Lung (tissue), 12 donors: Measurements from ENCODE around the gene UGT1A8. TPM values are rescaled to one million over a fixed set of nuclear protein-coding genes. Genes with fewer than 3 reads are reported as not detected.

Experiments used
- ATAC-seq: fragments of 200-7000 bp; cut with Tn5 transposase; one replicate; pipeline ENCODE4 v1.9.1; 2020; ENCODE audit warnings: moderate number of reproducible peaks; ENCODE audit not compliant: insufficient read depth, low FRiP score
- DNase-seq, 3 donors: peaks; one replicate each; pipeline ENCODE4 v3.0.0-alpha.2; 2013 to 2017
- H3K27ac ChIP-seq, 2 donors: one replicate each; pipeline ENCODE4 v1.5.1; 2013; ENCODE audit warnings: mild to moderate bottlenecking in 2 of 2, moderate library complexity in 2 of 2, control low read depth in 1 of 2, inconsistent platforms in 1 of 2, low read depth in 1 of 2, low read length in 1 of 2
- H3K27me3 ChIP-seq, 3 donors: one replicate each; pipeline ENCODE4 v1.5.1; 2013; ENCODE audit warnings: low read length in 2 of 3; ENCODE audit not compliant: control insufficient read depth in 3 of 3, insufficient read depth in 3 of 3
- H3K36me3 ChIP-seq, 4 donors: one replicate each; pipeline ENCODE4 v1.5.1; 2013; ENCODE audit warnings: low read length in 4 of 4, mild to moderate bottlenecking in 1 of 4, moderate library complexity in 1 of 4; ENCODE audit not compliant: control insufficient read depth in 4 of 4, insufficient read depth in 4 of 4
- H3K4me1 ChIP-seq, 5 donors: one replicate each; pipeline ENCODE4 v1.5.1; 2013; ENCODE audit warnings: low read length in 5 of 5, mild to moderate bottlenecking in 2 of 5, moderate library complexity in 1 of 5; ENCODE audit not compliant: control insufficient read depth in 5 of 5, insufficient read depth in 5 of 5
- H3K4me3 ChIP-seq: one replicate; pipeline ENCODE4 v1.5.1; 2013; ENCODE audit warnings: mild to moderate bottlenecking, control low read depth, moderate library complexity
- H3K9ac ChIP-seq, 2 donors: one replicate each; pipeline ENCODE4 v1.5.1; 2013; ENCODE audit warnings: low read length in 2 of 2, control low read depth in 1 of 2; ENCODE audit not compliant: insufficient read depth in 1 of 2
- H3K9me3 ChIP-seq, 4 donors: one replicate each; pipeline ENCODE4 v1.5.1; 2013; ENCODE audit warnings: low read length in 3 of 4, mild to moderate bottlenecking in 1 of 4, moderate library complexity in 1 of 4; ENCODE audit not compliant: control insufficient read depth in 4 of 4, insufficient read depth in 3 of 4
- CTCF ChIP-seq: IDR thresholded peaks from 2 replicates; pipeline ENCODE4 v1.5.1; 2012; ENCODE audit warnings: mild to moderate bottlenecking; ENCODE audit errors: control extremely low read depth, extremely low read depth
- WGBS, 2 donors: extraction: QIAGEN DNeasy Blood & Tissue Kit; methylation state at CpG; one replicate each; pipeline ENCODE4 v1.1.7; 2013; 5-methylcytosine and 5-hydroxymethylcytosine counted together
- polyA plus RNA-seq, 2 donors: library from polyadenylated mRNA; stranded (reverse); fragments of 200-250 nt; gene quantifications; one replicate each; pipeline ENCODE4 v1.2.1, GENCODE V29; 2013
- total RNA-seq, 2 donors: library from RNA; depleted of rRNA in 1 of 2; stranded (reverse); fragments of >200 nt in 1 of 2; gene quantifications; one replicate each; pipeline ENCODE4 v1.2.1, GENCODE V29; 2014 to 2021
- donor health status: control.
- donor health status: control.
- donor health status: Bipolar disorder and iron deficiency.
- donor health status: healthy.
- donor health status: DM: yes; HTN: yes; CAD: no.

The UGT1A8 gene
- total and polyA plus RNA-seq, 4 donors, result 0.26 TPM; not detected in 3

DNA sequence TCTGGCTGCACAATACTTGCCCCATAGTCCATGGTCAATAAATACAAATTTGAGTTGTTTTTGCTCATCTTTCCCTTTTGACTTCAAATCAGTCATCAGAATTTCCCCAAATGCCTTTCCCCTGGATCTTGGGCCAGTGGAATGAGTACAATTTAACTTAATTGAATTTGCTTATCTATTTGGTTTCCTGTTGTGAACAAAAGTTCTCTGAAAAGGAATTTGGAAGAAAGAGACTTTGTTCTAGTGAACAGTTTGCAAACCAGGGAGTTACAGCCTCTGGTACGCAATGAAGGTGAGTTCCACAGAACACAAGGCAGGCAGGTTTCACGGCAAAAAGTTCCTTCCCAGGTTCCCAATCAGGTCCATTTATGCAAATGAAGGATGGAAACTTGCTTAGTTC is 141.4 kb downstream of the UGT1A8 start:
- ATAC-seq, result no peak
- Histone ChIP-seq H3K27me3 (no peaks in the 10 kb centered on the region), H3K9ac (no peak overlapping the region), H3K4me3 (no peak overlapping the region), H3K27ac (no peak overlapping the region), H3K4me1 (no peaks in the 10 kb centered on the region), H3K9me3 (peaks cover 0 to 3% (median 0%) of the 10 kb centered on the region in 4 donors), H3K36me3 (no peaks in the 10 kb centered on the region)
- no peak for DNase-seq
- WGBS, 2 donors, result 90% methylated on average over 2 of the region's 2 CpGs
- no peak for TF ChIP-seq CTCF

- Histone ChIP-seq H3K4me3 (no peak within 1 kb of the TSS), H3K9me3 (peaks cover 0 to under 1% (median 0%) of the 10 kb centered on the region in 4 donors), H3K36me3 (no peaks in the 10 kb centered on the region), H3K27ac (no peak within 1 kb of the TSS), H3K9ac (no peak within 1 kb of the TSS), H3K27me3 (no peaks in the 10 kb centered on the region), H3K4me1 (no peaks in the 10 kb centered on the region)
- TF ChIP-seq CTCF, result no peak
- 90 to 92% methylated on average over 6 of the region's 6 CpGs for WGBS, 2 donors
- no peak for DNase-seq
- no peak for ATAC-seq
Observed at GRCh38 chr2:233760043-233760442, 142.6 kb downstream of the UGT1A8 start, which contains the start of gene UGT1A1. Gene UGT1A1, plus strand, starts transcription at chr2:233760270. Its CDS starts 18 bp downstream, at chr2:233760288.

DNA sequence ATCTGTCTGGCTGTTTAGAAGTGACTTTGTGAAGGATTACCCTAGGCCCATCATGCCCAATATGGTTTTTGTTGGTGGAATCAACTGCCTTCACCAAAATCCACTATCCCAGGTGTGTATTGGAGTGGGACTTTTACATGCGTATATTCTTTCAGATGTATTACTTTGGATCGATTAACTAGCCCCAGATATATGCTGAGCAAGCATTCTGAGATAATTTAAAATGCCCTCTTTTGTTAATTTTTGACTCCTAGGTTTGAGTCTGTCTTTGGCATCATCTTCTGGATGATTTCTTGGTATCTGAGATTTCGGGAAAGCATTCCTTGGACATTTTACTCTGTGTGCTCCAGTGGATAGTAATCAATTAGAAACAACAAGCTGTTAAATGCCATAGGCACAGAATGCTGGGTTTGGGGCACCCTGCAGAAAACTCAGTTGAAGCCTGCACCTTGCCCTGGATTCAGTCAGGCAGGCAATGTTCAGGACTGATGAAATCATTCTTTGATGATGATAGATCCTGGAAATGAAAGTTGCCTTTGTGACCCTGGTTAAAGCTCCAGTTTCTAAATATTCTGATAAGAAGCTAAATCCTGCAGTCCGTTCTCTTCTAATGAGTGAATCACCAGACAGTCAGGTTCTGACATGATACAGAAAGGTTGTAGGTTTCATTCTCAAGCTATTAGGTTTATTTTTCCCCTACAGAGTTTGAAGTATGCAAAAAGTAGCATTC is 143.8 kb downstream of the UGT1A8 start:
- no peak for TF ChIP-seq CTCF
- Histone ChIP-seq H3K4me1 (no peaks in the 10 kb centered on the region), H3K27ac (no peak overlapping the region), H3K9me3 (no peaks in the 10 kb centered on the region), H3K9ac (no peak overlapping the region), H3K4me3 (no peak overlapping the region), H3K27me3 (no peaks in the 10 kb centered on the region), H3K36me3 (no peaks in the 10 kb centered on the region)
- no peak for ATAC-seq
- DNase-seq, result no peak
- 83 to 88% methylated on average over 4 of the region's 4 CpGs for WGBS, 2 donors

DNA sequence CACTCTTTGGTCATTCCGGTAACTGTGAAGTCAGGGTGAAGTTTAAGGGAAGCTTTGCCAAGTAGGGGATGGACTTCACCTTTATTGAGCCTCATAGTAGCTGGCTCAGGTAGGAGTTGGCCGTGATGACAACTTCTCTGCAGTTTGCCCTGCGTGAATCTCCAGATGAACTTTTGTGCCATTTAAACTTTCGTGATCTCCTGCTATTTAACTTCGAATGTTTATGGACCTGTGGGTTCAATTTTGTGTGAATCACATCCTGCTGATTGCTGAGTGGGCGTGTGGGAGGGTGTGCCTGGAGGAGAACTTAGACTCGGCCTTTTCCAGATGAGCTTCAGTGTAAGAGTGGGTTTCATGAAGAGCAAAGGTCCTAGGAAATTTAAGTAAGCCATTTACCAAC is 146.8 kb downstream of the UGT1A8 start:
- no peak for DNase-seq
- no peak overlapping the region for H3K4me3 ChIP-seq
- H3K27me3 ChIP-seq, result no peaks in the 10 kb centered on the region
- no peak for ATAC-seq
- TF ChIP-seq CTCF, result no peak
- WGBS, 2 donors, result 80 to 82% methylated on average over 7 of the region's 7 CpGs
- no peak overlapping the region for H3K27ac ChIP-seq
- no peaks in the 10 kb centered on the region for H3K9me3 ChIP-seq
- no peaks in the 10 kb centered on the region for H3K4me1 ChIP-seq
- H3K36me3 ChIP-seq, result no peaks in the 10 kb centered on the region
- H3K9ac ChIP-seq, result no peak overlapping the region
